Upper lobe of left lung (tissue), 6 donors: ENCODE measurements around the gene DGKG. TPM values are rescaled to one million over a fixed set of nuclear protein-coding genes. Genes with fewer than 3 reads are reported as not detected.

ENCODE experiments used
- ATAC-seq, 2 donors: fragments of 200-7000 bp; cut with Tn5 transposase; one replicate each; pipeline ENCODE4 v1.9.1; 2022; ENCODE audit warnings: mild to moderate bottlenecking in 2 of 2, moderate library complexity in 2 of 2; ENCODE audit not compliant: low FRiP score in 2 of 2
- DNase-seq, 2 donors: peaks; one replicate each; pipeline ENCODE4 v3.0.0-alpha.2; 2019 to 2020
- H3K27ac ChIP-seq, 4 donors: fragments of 200-600 bp; sonication (generic); one replicate each; pipeline ENCODE4 v1.5.1; 2016 to 2019
- H3K27me3 ChIP-seq, 4 donors: fragments of 200-600 bp; sonication (generic); one replicate each; pipeline ENCODE4 v1.5.1; 2017 to 2019
- H3K36me3 ChIP-seq, 4 donors: fragments of 200-600 bp; sonication (generic); one replicate each; pipeline ENCODE4 v1.5.1; 2016 to 2019
- H3K4me1 ChIP-seq, 4 donors: fragments of 200-600 bp; sonication (generic); one replicate each; pipeline ENCODE4 v1.5.1; 2018 to 2019
- H3K4me3 ChIP-seq, 4 donors: fragments of 200-600 bp; sonication (generic); one replicate each; pipeline ENCODE4 v1.5.1; 2017 to 2019; ENCODE audit warnings: mild to moderate bottlenecking in 2 of 4, moderate library complexity in 1 of 4
- H3K9me3 ChIP-seq, 4 donors: fragments of 200-600 bp; sonication (generic); one replicate each; pipeline ENCODE4 v1.5.1; 2018 to 2019
- CTCF ChIP-seq, 6 experiments: fragments of 450-650 bp in 4 of 6; fragments of 200-600 bp in 2 of 6; sonication (generic) in 2 of 6; IDR thresholded peaks; one replicate each; pipeline ENCODE4 v1.5.1; 2016 to 2019; ENCODE audit warnings: antibody characterized with exemption in 6 of 6
- EP300 ChIP-seq, 4 donors: sonication (generic); formaldehyde crosslinking; IDR thresholded peaks; one replicate each; pipeline ENCODE4 v1.5.1; 2017; ENCODE audit warnings: antibody characterized with exemption in 4 of 4, control low read depth in 2 of 4
- POLR2A ChIP-seq, 4 donors: fragments of 450-650 bp; IDR thresholded peaks; one replicate each; pipeline ENCODE4 v1.5.1; 2016 to 2017; ENCODE audit warnings: antibody characterized with exemption in 4 of 4, mild to moderate bottlenecking in 2 of 4
- POLR2AphosphoS5 ChIP-seq, 2 donors: sonication (generic); formaldehyde crosslinking; IDR thresholded peaks; one replicate each; pipeline ENCODE4 v1.5.1; 2017; ENCODE audit warnings: antibody characterized with exemption in 2 of 2
- WGBS, 2 donors: methylation state at CpG; one replicate each; pipeline ENCODE4 v1.1.5; 2017 to 2018; 5-methylcytosine and 5-hydroxymethylcytosine counted together
- total RNA-seq, 6 donors: library from RNA; depleted of rRNA in 4 of 6; stranded (reverse); fragments of >200 nt in 4 of 6; gene quantifications; one replicate each; pipeline versions ENCODE4 v1.1.0 to v1.2.1, GENCODE V29; 2016 to 2021
- donor health status: DM: no; HTN: no; CAD: no; lungs with moderate emphysema.
- donor health status: DM: no; HTN: yes; CAD: no; lungs with severe emphysema.

Gene DGKG
- total RNA-seq, 6 donors from 2014 or later: 4.4 to 32.5 (median 6.5) TPM

GRCh38 chr3:186270701-186271100 is 91.3 kb downstream of the DGKG start:
- no peak overlapping the region for H3K27ac ChIP-seq
- H3K4me1 ChIP-seq: no peaks in the 10 kb centered on the region
- no peak for DNase-seq
- H3K27me3 ChIP-seq: no peaks in the 10 kb centered on the region
- 87 to 94% methylated on average over 7 of the region's 7 CpGs for WGBS, 2 donors
- H3K4me3 ChIP-seq: no peak overlapping the region
- TF ChIP-seq CTCF (IDR thresholded peaks at IDR 0.05): no peak
- no peak for TF ChIP-seq POLR2A (IDR thresholded peaks at IDR 0.05)
- TF ChIP-seq EP300 (IDR thresholded peaks at IDR 0.05): no peak
- no peak for TF ChIP-seq POLR2AphosphoS5 (IDR thresholded peaks at IDR 0.05)
- ATAC-seq: peak in 1 of 2 donors; percentile 45
- peaks cover 0 to 4% (median 0%) of the 10 kb centered on the region in 4 donors for H3K36me3 ChIP-seq
- H3K9me3 ChIP-seq: no peaks in the 10 kb centered on the region

GRCh38 chr3:186268616-186269448 is 93.2 kb downstream of the DGKG start:
- 88 to 91% methylated on average over 15 to 29 of the region's 29 CpGs for WGBS, 2 donors
- Histone ChIP-seq H3K27me3 (no peaks in the 10 kb centered on the region), H3K9me3 (no peaks in the 10 kb centered on the region), H3K4me1 (no peaks in the 10 kb centered on the region), H3K4me3 (no peak overlapping the region), H3K27ac (no peak overlapping the region), H3K36me3 (no peaks in the 10 kb centered on the region)
- peak in 1 of 2 donors; percentile 46 for DNase-seq
- TF ChIP-seq CTCF (IDR thresholded peaks at IDR 0.05) (no peak), POLR2A (IDR thresholded peaks at IDR 0.05) (no peak), EP300 (IDR thresholded peaks at IDR 0.05) (no peak), POLR2AphosphoS5 (IDR thresholded peaks at IDR 0.05) (no peak)
- peak in 1 of 2 donors; percentile 5 for ATAC-seq

- Histone ChIP-seq H3K9me3 (no peaks in the 10 kb centered on the region), H3K27me3 (no peaks in the 10 kb centered on the region), H3K4me3 (no peak overlapping the region), H3K27ac (no peak overlapping the region), H3K36me3 (no peaks in the 10 kb centered on the region), H3K4me1 (no peaks in the 10 kb centered on the region)
- WGBS, 2 donors: 89 to 90% methylated on average over 6 of the region's 6 CpGs
- TF ChIP-seq CTCF (IDR thresholded peaks at IDR 0.05) (no peak), POLR2AphosphoS5 (IDR thresholded peaks at IDR 0.05) (no peak), EP300 (IDR thresholded peaks at IDR 0.05) (no peak), POLR2A (IDR thresholded peaks at IDR 0.05) (no peak)
- no peak for ATAC-seq
- no peak for DNase-seq
Measured at GRCh38 chr3:186267758-186268157, 94.3 kb downstream of the DGKG start.

DNA sequence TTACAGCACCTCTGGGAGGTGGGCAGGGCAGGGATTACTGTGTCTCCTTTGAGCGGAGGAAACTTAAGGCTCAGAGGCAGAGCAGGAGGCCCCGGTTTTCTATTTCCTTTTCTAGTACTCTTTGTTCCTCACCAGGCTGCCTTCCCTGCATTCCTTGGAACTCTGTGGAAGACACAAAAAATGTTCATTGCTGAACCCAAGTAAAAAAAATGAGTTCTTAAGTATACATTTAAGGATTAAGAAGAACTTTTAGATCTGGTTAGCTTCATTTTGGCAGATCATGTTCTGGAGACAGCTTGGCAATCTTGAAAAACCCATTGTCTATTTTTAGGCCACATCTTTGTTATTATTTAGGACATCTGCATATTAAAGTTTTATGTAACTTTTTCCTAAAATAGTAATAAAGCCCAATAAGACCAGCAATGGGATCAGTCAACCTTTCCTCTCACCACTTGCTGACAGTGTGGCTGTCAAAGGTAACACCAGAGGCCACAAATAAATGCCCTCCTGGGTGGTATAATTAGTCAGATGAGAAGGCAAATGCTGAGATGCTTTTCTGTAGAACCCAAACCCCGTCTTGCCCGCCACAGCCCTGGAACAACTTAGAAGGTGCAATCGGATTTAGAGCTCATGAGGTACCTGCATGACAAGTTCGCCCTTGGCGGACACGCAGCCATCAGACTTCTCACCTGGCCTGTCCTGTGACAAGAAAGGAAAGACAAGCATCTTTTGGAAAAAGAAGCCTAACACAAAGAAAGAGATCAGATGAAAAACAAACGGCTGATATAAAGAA is 97.2 kb downstream of the DGKG start:
- no peaks in the 10 kb centered on the region for H3K9me3 ChIP-seq
- 90% methylated on average over 9 of the region's 9 CpGs for WGBS, 2 donors
- no peak overlapping the region for H3K4me3 ChIP-seq
- no peaks in the 10 kb centered on the region for H3K36me3 ChIP-seq
- no peak for TF ChIP-seq CTCF (IDR thresholded peaks at IDR 0.05)
- TF ChIP-seq EP300 (IDR thresholded peaks at IDR 0.05): no peak
- no peak for TF ChIP-seq POLR2A (IDR thresholded peaks at IDR 0.05)
- TF ChIP-seq POLR2AphosphoS5 (IDR thresholded peaks at IDR 0.05): no peak
- no peak overlapping the region for H3K27ac ChIP-seq
- ATAC-seq: no peak
- DNase-seq: no peak
- H3K27me3 ChIP-seq: no peaks in the 10 kb centered on the region
- peaks cover 0 to 1% (median 0%) of the 10 kb centered on the region in 4 donors for H3K4me1 ChIP-seq
